GM21381 (cell line): Measurements from ENCODE around the gene C1GALT1C1.
"Not testable (repeated sequence)": the region's sequence is repeated elsewhere in the genome, so short reads cannot be mapped to it uniquely, and the experiment has no call there.

Experiments used
- ATAC-seq: cut with Tn5 transposase; IDR thresholded peaks from one replicate; pipeline ENCODE4 v1.9.1; 2021; ENCODE audit warnings: mild to moderate bottlenecking, moderate library complexity; ENCODE audit not compliant: unreplicated experiment

C1GALT1C1 gene

GRCh38 chrX:120629667-120630537 lies at the start of gene C1GALT1C1:
TSS of gene C1GALT1C1 (minus strand) at chrX:120630054. CDS start at chrX:120627166, 2,888 bp downstream.
- peak; percentile 95 for ATAC-seq

- no peak for ATAC-seq
Measured at GRCh38 chrX:120677004-120677652, 47.3 kb upstream of the C1GALT1C1 start.

- no peak for ATAC-seq
Measured at GRCh38 chrX:120672841-120673530, 43.1 kb upstream of the C1GALT1C1 start.

GRCh38 chrX:120672389-120672788 lies 42.5 kb upstream of the C1GALT1C1 start:
- ATAC-seq = no peak

- ATAC-seq = no peak
Measured at GRCh38 chrX:120671963-120672362, 42.1 kb upstream of the C1GALT1C1 start.

GRCh38 chrX:120668357-120668756 lies 38.5 kb upstream of the C1GALT1C1 start:
- no peak for ATAC-seq

- ATAC-seq = not testable (repeated sequence)
Measured at GRCh38 chrX:120664535-120664934, 34.7 kb upstream of the C1GALT1C1 start.

GRCh38 chrX:120664081-120664480 lies 34.2 kb upstream of the C1GALT1C1 start:
- no peak for ATAC-seq

- no peak for ATAC-seq
Measured at GRCh38 chrX:120662662-120663061, 32.8 kb upstream of the C1GALT1C1 start.

- ATAC-seq = no peak
Measured at GRCh38 chrX:120660637-120661036, 30.8 kb upstream of the C1GALT1C1 start.

- no peak for ATAC-seq
Measured at GRCh38 chrX:120653000-120653399, 23.1 kb upstream of the C1GALT1C1 start.

GRCh38 chrX:120652256-120652655 lies 22.4 kb upstream of the C1GALT1C1 start:
- not testable (repeated sequence) for ATAC-seq

- ATAC-seq = no peak
Measured at GRCh38 chrX:120647127-120647526, 17.3 kb upstream of the C1GALT1C1 start.

- no peak for ATAC-seq
Measured at GRCh38 chrX:120642871-120643270, 13.0 kb upstream of the C1GALT1C1 start.

- ATAC-seq = no peak
Measured at GRCh38 chrX:120638619-120639018, 8.8 kb upstream of the C1GALT1C1 start.

GRCh38 chrX:120625371-120625770 lies 4.5 kb downstream of the C1GALT1C1 start:
- ATAC-seq = no peak

- ATAC-seq = no peak
Measured at GRCh38 chrX:120617996-120618630, 11.7 kb downstream of the C1GALT1C1 start.

- no peak for ATAC-seq
Measured at GRCh38 chrX:120614816-120615215, 15.0 kb downstream of the C1GALT1C1 start.

GRCh38 chrX:120612086-120612485 lies 17.8 kb downstream of the C1GALT1C1 start:
- ATAC-seq = no peak

GRCh38 chrX:120604361-120604782 lies 25.5 kb downstream of the C1GALT1C1 start:
- peak; percentile 40 for ATAC-seq
